ENCODE measurements around the gene RELA. TPM values are rescaled to one million over a fixed set of nuclear protein-coding genes. Genes with fewer than 3 reads are reported as not detected.
A peak's percentile ranks its signal among the peaks of the same experiment; 100 is the strongest.

The RELA gene
- total and polyA plus RNA-seq, 2 of the 13 experiments (the other 11 are each of a cell fraction or from before 2014, with no cell fraction given): 21.4 to 40.5 TPM

DNA sequence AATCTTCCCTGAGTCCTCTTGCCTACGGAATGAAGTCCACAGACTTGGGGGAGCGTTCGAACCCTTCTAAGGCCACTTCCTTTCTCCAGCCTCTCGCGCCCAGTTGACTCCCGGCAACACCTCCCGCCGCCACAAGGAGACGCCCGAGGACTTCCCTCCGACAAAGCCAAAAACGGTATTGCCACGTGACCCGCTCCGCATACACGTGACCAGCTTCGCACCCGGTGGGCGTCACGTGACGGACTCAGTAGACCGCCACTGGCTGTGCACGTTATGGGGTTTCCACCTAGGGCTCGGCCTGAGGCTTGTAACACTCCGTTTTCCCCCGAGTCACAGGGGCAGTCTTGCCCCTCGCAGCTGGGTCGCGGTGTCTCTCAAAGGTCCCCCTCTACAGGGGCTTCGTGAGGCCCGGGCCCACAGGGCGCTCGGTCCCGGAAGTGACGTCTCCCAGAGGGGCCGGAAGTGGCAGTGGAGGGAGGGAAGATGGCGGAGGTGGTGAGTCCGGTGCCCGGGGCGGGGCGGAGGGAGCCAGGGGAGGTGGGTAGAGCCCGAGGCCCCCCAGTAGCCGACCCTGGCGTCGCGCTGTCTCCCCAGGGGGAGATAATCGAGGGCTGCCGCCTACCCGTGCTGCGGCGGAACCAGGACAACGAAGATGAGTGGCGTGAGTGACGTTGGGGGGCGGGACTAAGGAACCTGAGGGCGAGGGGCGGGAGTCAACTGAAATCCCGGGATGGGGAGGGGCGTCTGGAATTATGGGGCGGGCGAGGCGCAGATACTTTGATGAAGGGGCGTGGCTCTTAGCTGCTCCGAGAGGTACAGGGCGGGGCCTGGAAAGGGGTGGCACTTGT lies 49.3 kb upstream of the RELA start, which contains the start of gene KAT5 (continued):
- TF ChIP-seq, protein P1, sequence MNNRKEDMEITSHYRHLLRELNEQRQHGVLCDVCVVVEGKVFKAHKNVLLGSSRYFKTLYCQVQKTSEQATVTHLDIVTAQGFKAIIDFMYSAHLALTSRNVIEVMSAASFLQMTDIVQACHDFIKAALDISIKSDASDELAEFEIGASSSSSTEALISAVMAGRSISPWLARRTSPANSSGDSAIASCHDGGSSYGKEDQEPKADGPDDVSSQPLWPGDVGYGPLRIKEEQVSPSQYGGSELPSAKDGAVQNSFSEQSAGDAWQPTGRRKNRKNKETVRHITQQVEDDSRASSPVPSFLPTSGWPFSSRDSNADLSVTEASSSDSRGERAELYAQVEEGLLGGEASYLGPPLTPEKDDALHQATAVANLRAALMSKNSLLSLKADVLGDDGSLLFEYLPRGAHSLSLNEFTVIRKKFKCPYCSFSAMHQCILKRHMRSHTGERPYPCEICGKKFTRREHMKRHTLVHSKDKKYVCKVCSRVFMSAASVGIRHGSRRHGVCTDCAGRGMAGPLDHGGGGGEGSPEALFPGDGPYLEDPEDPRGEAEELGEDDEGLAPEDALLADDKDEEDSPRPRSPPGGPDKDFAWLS (CRISPR knock-in tag; IDR thresholded peaks at IDR 0.05; ENCODE audit: borderline replicate concordance): no peak
- TF ChIP-seq, protein P2, sequence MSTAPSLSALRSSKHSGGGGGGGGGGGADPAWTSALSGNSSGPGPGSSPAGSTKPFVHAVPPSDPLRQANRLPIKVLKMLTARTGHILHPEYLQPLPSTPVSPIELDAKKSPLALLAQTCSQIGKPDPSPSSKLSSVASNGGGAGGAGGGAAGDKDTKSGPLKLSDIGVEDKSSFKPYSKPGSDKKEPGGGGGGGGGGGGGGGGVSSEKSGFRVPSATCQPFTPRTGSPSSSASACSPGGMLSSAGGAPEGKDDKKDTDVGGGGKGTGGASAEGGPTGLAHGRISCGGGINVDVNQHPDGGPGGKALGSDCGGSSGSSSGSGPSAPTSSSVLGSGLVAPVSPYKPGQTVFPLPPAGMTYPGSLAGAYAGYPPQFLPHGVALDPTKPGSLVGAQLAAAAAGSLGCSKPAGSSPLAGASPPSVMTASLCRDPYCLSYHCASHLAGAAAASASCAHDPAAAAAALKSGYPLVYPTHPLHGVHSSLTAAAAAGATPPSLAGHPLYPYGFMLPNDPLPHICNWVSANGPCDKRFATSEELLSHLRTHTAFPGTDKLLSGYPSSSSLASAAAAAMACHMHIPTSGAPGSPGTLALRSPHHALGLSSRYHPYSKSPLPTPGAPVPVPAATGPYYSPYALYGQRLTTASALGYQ (CRISPR knock-in tag; IDR thresholded peaks at IDR 0.05): no peak; the same call in 1 of the 2 replicates
- TF ChIP-seq ZNF101 (CRISPR knock-in tag; IDR thresholded peaks at IDR 0.05; ENCODE audit: borderline replicate concordance, low read depth): peak; percentile 40; the same call in 1 of the 2 replicates
- TF ChIP-seq ASH2L (IDR thresholded peaks at IDR 0.05; ENCODE audit: insufficient read length, low read depth, low read length): peak; percentile 91
- peak; percentile 99 for TF ChIP-seq ZFP36L1 (CRISPR knock-in tag; IDR thresholded peaks at IDR 0.05)
- TF ChIP-seq TGIF2 (CRISPR knock-in tag; IDR thresholded peaks at IDR 0.05): peak; percentile 91
- no peak for TF ChIP-seq ZNF570 (CRISPR knock-in tag; IDR thresholded peaks at IDR 0.05; ENCODE audit: borderline replicate concordance)
- peak; percentile 88 for TF ChIP-seq RBM39 (IDR thresholded peaks at IDR 0.05; ENCODE audit: low read depth, low read length, poor library complexity, severe bottlenecking)
- TF ChIP-seq BCL6 (CRISPR knock-in tag; IDR thresholded peaks at IDR 0.05): peak; percentile 46; the same call in 1 of the 2 replicates
- TF ChIP-seq KAT8 (CRISPR knock-in tag; IDR thresholded peaks at IDR 0.05): peak; percentile 99
- peak; percentile 80; the same call in 1 of the 2 replicates for TF ChIP-seq ZNF264 (CRISPR knock-in tag; IDR thresholded peaks at IDR 0.05)
- TF ChIP-seq NR2F6 (IDR thresholded peaks at IDR 0.05): no peak
- peak; percentile 66; the same call in 1 of the 2 replicates for TF ChIP-seq NR2F6 (CRISPR knock-in tag; IDR thresholded peaks at IDR 0.05)
- TF ChIP-seq RARA (CRISPR knock-in tag; IDR thresholded peaks at IDR 0.05): peak; percentile 46; the same call in 1 of the 2 replicates
- no peak for TF ChIP-seq ZNF383 (CRISPR knock-in tag; IDR thresholded peaks at IDR 0.05; ENCODE audit: borderline replicate concordance)
- peak in 1 of 2 experiments; percentile 92; a peak in 2 of 4 replicates for TF ChIP-seq KLF16 (CRISPR knock-in tag; IDR thresholded peaks at IDR 0.05)
- TF ChIP-seq, protein P3, sequence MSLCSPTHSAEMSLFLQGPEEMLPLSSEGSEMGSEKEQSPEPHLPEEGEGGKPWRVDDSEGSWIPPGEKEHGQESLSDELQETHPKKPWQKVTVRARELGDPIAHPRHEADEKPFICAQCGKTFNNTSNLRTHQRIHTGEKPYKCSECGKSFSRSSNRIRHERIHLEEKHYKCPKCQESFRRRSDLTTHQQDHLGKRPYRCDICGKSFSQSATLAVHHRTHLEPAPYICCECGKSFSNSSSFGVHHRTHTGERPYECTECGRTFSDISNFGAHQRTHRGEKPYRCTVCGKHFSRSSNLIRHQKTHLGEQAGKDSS (CRISPR knock-in tag; IDR thresholded peaks at IDR 0.05; ENCODE audit: borderline replicate concordance, low read depth): peak; percentile 89; the same call in 1 of the 2 replicates
- TF ChIP-seq TEAD2 (CRISPR knock-in tag; IDR thresholded peaks at IDR 0.05): peak; percentile 20; the same call in 1 of the 2 replicates
- TF ChIP-seq, protein P4, sequence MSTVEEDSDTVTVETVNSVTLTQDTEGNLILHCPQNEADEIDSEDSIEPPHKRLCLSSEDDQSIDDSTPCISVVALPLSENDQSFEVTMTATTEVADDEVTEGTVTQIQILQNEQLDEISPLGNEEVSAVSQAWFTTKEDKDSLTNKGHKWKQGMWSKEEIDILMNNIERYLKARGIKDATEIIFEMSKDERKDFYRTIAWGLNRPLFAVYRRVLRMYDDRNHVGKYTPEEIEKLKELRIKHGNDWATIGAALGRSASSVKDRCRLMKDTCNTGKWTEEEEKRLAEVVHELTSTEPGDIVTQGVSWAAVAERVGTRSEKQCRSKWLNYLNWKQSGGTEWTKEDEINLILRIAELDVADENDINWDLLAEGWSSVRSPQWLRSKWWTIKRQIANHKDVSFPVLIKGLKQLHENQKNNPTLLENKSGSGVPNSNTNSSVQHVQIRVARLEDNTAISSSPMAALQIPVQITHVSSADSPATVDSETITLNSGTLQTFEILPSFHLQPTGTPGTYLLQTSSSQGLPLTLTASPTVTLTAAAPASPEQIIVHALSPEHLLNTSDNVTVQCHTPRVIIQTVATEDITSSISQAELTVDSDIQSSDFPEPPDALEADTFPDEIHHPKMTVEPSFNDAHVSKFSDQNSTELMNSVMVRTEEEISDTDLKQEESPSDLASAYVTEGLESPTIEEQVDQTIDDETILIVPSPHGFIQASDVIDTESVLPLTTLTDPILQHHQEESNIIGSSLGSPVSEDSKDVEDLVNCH (CRISPR knock-in tag; IDR thresholded peaks at IDR 0.05): no peak
- TF ChIP-seq BRD4 (CRISPR knock-in tag; IDR thresholded peaks at IDR 0.05): no peak
- TF ChIP-seq KLF12 (CRISPR knock-in tag; IDR thresholded peaks at IDR 0.05; ENCODE audit: borderline replicate concordance): peak; percentile 71; the same call in 1 of the 2 replicates
- TF ChIP-seq ZNF441 (CRISPR knock-in tag; IDR thresholded peaks at IDR 0.05; ENCODE audit: borderline replicate concordance): peak; percentile 92; the same call in 1 of the 2 replicates
- no peak for TF ChIP-seq SIX1 (CRISPR knock-in tag; IDR thresholded peaks at IDR 0.05; ENCODE audit: borderline replicate concordance)

All from HepG2 (cell line).